ENCODE results near the gene NIPA2.

DNA sequence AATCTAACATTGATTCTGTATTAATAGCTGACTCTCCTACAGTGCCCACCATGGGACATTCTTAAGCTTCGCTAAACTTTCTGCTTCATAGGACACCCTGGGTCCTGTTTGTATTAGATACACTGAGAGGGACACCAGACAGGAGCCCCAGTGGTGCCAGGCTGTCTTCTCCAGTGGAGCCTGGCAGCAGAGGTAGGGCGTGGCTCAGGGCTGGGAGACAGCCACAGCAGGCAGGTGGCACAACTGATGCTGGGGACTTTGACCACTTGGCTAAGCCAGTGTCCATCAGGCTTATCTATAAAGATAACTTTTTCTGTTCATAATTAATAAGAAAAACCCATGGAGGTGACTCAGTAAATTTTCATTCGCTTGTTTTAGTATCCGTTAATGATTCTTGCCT, 30.2 kb upstream of the NIPA2 start:
- TF ChIP-seq CTCF (conservative IDR thresholded peaks at IDR 0.05 in 1 of 2, IDR thresholded peaks at IDR 0.05 in 1 of 2; ENCODE audit: low read depth in 1 of 2, low read length in 2 of 2) (no peak), EZH2 (IDR thresholded peaks at IDR 0.05; ENCODE audit: low read length, missing control alignments) (no peak)
